Measurements from ENCODE around the gene UBTD2.
A peak's percentile ranks its signal among the peaks of the same experiment; 100 is the strongest.
"Not testable (repeated sequence)": the region's sequence is repeated elsewhere in the genome, so short reads cannot be mapped to it uniquely, and the experiment has no call there.

The UBTD2 gene

GRCh38 chr5:172283020-172283861 is at the start of gene UBTD2:
Gene UBTD2, minus strand, starts transcription at chr5:172283764. Its CDS starts 99 bp downstream, at chr5:172283665.
- peaks cover 52% of the 10 kb centered on the region for H3K79me2 ChIP-seq (ENCODE audit: insufficient read depth, low read length)
- peak within 1 kb of the TSS; percentile 75 for H3K27ac ChIP-seq (ENCODE audit: low read length)
- H3K9ac ChIP-seq (ENCODE audit: low read depth, low read length), result peak within 1 kb of the TSS; percentile 86
- peaks cover 31% of the 10 kb centered on the region for H3K4me1 ChIP-seq (ENCODE audit: insufficient read depth, low read length)
- H3K4me2 ChIP-seq (ENCODE audit: insufficient read depth, low read length), result peak within 1 kb of the TSS; percentile 99
- no peaks in the 10 kb centered on the region; the same call in 1 of the 2 replicates for H3K36me3 ChIP-seq (ENCODE audit: insufficient read depth, low read length)
- H4K20me1 ChIP-seq (ENCODE audit: insufficient read depth, low read length), result peaks cover 17% of the 10 kb centered on the region; the same call in 1 of the 2 replicates
- peak within 1 kb of the TSS; percentile 94 to 97 for H3K4me3 ChIP-seq (ENCODE audit: low read depth in 1 of 2, low read length in 2 of 2)
- peaks cover 12% of the 10 kb centered on the region for H3K27me3 ChIP-seq (ENCODE audit: insufficient read depth, low read length, poor library complexity)
- peak within 1 kb of the TSS; percentile 98 for H2AFZ ChIP-seq (ENCODE audit: low read depth, low read length)
- ATAC-seq (ENCODE audit: insufficient read depth, low read depth) (peak; percentile 87), DNase-seq (peak; percentile 82)
- peak; percentile 58 for TF ChIP-seq CTCF (IDR thresholded peaks at IDR 0.05; ENCODE audit: borderline replicate concordance, extremely low read depth, low read length, poor library complexity, severe bottlenecking)
- TF ChIP-seq EZH2 (IDR thresholded peaks at IDR 0.05; ENCODE audit: borderline replicate concordance, low read depth, low read length, severe bottlenecking), result no peak
- H3K9me3 ChIP-seq (ENCODE audit: insufficient read depth, low read length, severe bottlenecking), result no peaks in the 10 kb centered on the region

DNA sequence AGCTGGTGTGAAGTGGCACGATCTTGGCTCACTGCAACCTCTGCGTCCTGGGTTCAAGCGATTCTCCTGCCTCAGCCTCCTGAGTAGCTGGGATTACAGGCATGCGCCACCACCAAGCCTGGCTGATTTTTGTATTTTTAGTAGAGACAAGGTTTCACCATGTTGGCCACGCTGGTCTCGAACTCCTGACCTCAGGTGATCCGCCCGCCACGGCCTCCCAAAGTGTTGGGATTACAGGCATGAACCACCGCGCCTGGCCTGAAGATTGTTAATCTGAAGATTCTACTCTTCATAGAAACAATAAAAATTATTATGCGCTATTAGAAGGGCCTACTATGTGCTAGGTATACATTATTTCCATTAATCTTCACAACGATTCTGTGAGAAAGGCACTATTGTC is 43.3 kb upstream of the UBTD2 start:
- not testable (repeated sequence) for H2AFZ ChIP-seq (ENCODE audit: low read depth, low read length); H3K9me3 ChIP-seq (ENCODE audit: insufficient read depth, low read length, severe bottlenecking); H3K27ac ChIP-seq (ENCODE audit: low read length); H3K4me1 ChIP-seq (ENCODE audit: insufficient read depth, low read length); H3K36me3 ChIP-seq (ENCODE audit: insufficient read depth, low read length); H3K27me3 ChIP-seq (ENCODE audit: insufficient read depth, low read length, poor library complexity); ATAC-seq (ENCODE audit: insufficient read depth, low read depth); H3K4me2 ChIP-seq (ENCODE audit: insufficient read depth, low read length); H4K20me1 ChIP-seq (ENCODE audit: insufficient read depth, low read length); H3K9ac ChIP-seq (ENCODE audit: low read depth, low read length); DNase-seq; H3K4me3 ChIP-seq (ENCODE audit: low read depth in 1 of 2, low read length in 2 of 2); H3K79me2 ChIP-seq (ENCODE audit: insufficient read depth, low read length)

- Histone ChIP-seq H3K27me3 (ENCODE audit: insufficient read depth, low read length, poor library complexity) (no peaks in the 10 kb centered on the region), H3K4me2 (ENCODE audit: insufficient read depth, low read length) (no peak overlapping the region), H3K9me3 (ENCODE audit: insufficient read depth, low read length, severe bottlenecking) (no peaks in the 10 kb centered on the region), H4K20me1 (ENCODE audit: insufficient read depth, low read length) (no peaks in the 10 kb centered on the region), H3K9ac (ENCODE audit: low read depth, low read length) (no peak overlapping the region), H3K4me1 (ENCODE audit: insufficient read depth, low read length) (no peaks in the 10 kb centered on the region), H3K79me2 (ENCODE audit: insufficient read depth, low read length) (no peaks in the 10 kb centered on the region), H3K4me3 (ENCODE audit: low read depth in 1 of 2, low read length in 2 of 2) (no peak overlapping the region), H3K36me3 (ENCODE audit: insufficient read depth, low read length) (no peaks in the 10 kb centered on the region), H3K27ac (ENCODE audit: low read length) (no peak overlapping the region), H2AFZ (ENCODE audit: low read depth, low read length) (no peak overlapping the region)
- DNase-seq (no peak), ATAC-seq (ENCODE audit: insufficient read depth, low read depth) (no peak)
- TF ChIP-seq CTCF (IDR thresholded peaks at IDR 0.05; ENCODE audit: borderline replicate concordance, extremely low read depth, low read length, poor library complexity, severe bottlenecking) (no peak), EZH2 (IDR thresholded peaks at IDR 0.05; ENCODE audit: borderline replicate concordance, low read depth, low read length, severe bottlenecking) (no peak)
These were observed 41.9 kb upstream of the UBTD2 start for GRCh38 chr5:172325452-172325851.
